SH-SY5Y (cell line): ENCODE data around the gene ARSA.

Source experiments
- GATA2 ChIP-seq: IDR thresholded peaks from 2 replicates; pipeline ENCODE4 v1.6.1; 2011; ENCODE audit warnings: mild to moderate bottlenecking, low read depth, low read length
- GATA3 ChIP-seq: IDR thresholded peaks from 2 replicates; pipeline ENCODE4 v1.6.1; 2011; ENCODE audit warnings: low read depth, mild to moderate bottlenecking, low read length, moderate library complexity

Gene ARSA

GRCh38 chr22:50601669-50602337 lies 26.1 kb downstream of the ARSA start:
- TF ChIP-seq GATA3: no peak
- TF ChIP-seq GATA2: no peak

- TF ChIP-seq GATA2 (no peak), GATA3 (no peak)
Observed at GRCh38 chr22:50600967-50601668, 26.8 kb downstream of the ARSA start.

- no peak for TF ChIP-seq GATA2
- no peak for TF ChIP-seq GATA3
Observed at GRCh38 chr22:50600538-50600937, 27.4 kb downstream of the ARSA start, which contains the start of gene MAPK8IP2. MAPK8IP2 (plus strand) TSS chr22:50600793; CDS start chr22:50600819, 26 bp downstream.

GRCh38 chr22:50599816-50600455 lies 28.0 kb downstream of the ARSA start:
- no peak for TF ChIP-seq GATA3
- TF ChIP-seq GATA2: no peak

- no peak for TF ChIP-seq GATA3
- no peak for TF ChIP-seq GATA2
Observed at GRCh38 chr22:50597097-50597496, 30.9 kb downstream of the ARSA start.

- no peak for TF ChIP-seq GATA3
- no peak for TF ChIP-seq GATA2
Observed at GRCh38 chr22:50595189-50595588, 32.8 kb downstream of the ARSA start.

- TF ChIP-seq GATA3 (no peak), GATA2 (no peak)
Observed at GRCh38 chr22:50587407-50587806, 40.5 kb downstream of the ARSA start.

- TF ChIP-seq GATA3 (no peak), GATA2 (no peak)
Observed at GRCh38 chr22:50586416-50586815, 41.5 kb downstream of the ARSA start.

- TF ChIP-seq GATA3 (no peak), GATA2 (no peak)
Observed at GRCh38 chr22:50585781-50586180, 42.2 kb downstream of the ARSA start.

GRCh38 chr22:50585238-50585637 lies 42.7 kb downstream of the ARSA start:
- no peak for TF ChIP-seq GATA3
- no peak for TF ChIP-seq GATA2

- no peak for TF ChIP-seq GATA2
- TF ChIP-seq GATA3: no peak
Observed at GRCh38 chr22:50584106-50585096, 43.6 kb downstream of the ARSA start.

- TF ChIP-seq GATA2 (no peak), GATA3 (no peak)
Observed at GRCh38 chr22:50583294-50583861, 44.6 kb downstream of the ARSA start.

- TF ChIP-seq GATA3: no peak
- no peak for TF ChIP-seq GATA2
Observed at GRCh38 chr22:50582493-50583293, 45.3 kb downstream of the ARSA start, which contains the start of gene CHKB. CHKB (minus strand) TSS chr22:50582849; CDS start chr22:50582781, 68 bp downstream.
